GM23248 (cell line): Measurements from ENCODE around the gene RASAL3.

ENCODE experiments used
- EZH2 ChIP-seq: fragments of 200-600 bp; sonication (generic); IDR thresholded peaks from 2 replicates; pipeline ENCODE4 v1.6.1; 2018; ENCODE audit warnings: antibody characterized with exemption, mild to moderate bottlenecking; ENCODE audit not compliant: insufficient read depth, poor library complexity, severe bottlenecking
- EZH2phosphoT487 ChIP-seq: fragments of 200-600 bp; sonication (generic); IDR thresholded peaks from 2 replicates; pipeline ENCODE4 v1.6.1; 2018; ENCODE audit warnings: antibody characterized with exemption, moderate library complexity, mild to moderate bottlenecking, low read depth; ENCODE audit not compliant: insufficient read depth

- TF ChIP-seq EZH2 (no peak), EZH2phosphoT487 (no peak)
Observed at GRCh38 chr19:15432018-15432494, 32.3 kb downstream of the RASAL3 start.
